HG03039 (cell line): Measurements from ENCODE around the gene CORO7.

Experiments used
- ATAC-seq: cut with Tn5 transposase; IDR thresholded peaks from one replicate; pipeline ENCODE4 v1.9.1; 2021; ENCODE audit warnings: mild to moderate bottlenecking, moderate library complexity; ENCODE audit not compliant: unreplicated experiment

CORO7 gene

DNA sequence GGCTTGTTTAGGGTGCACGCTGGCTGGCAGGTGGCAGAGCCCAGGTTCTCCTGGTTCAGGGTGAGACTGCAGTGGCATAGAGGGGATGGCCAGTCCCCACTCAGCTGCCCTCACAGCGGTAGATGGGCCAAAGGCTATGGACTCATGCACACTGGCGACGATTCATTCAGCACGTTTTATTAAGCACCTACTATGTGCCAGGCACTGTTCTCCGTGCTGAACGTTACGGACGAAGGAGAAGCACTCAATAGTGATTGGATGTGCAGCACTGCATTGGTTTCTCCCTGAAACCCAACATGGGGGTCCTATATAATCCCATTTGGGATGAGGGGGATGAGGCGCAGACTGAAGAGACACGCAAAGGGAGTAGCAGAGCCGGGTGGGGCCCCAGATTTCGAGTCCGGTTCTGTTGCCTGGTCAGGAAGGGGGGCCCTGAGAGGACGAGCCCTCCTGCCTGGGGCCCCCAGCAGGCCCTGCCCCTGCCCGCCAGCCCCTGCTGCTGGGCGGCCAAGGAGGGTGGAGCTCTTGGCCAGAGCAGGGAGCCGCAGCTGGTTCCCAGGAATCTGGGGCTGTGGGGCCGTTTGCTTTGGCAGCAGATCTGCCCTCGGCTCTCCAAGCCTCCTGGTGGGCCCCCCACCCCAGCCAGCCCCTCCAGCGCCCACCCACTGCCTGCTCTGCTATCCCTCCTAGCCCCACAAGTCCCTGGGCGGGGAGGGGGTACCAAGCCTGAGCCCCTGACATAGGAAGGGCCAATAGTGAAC, 91.7 kb downstream of the CORO7 start:
- no peak for ATAC-seq

DNA sequence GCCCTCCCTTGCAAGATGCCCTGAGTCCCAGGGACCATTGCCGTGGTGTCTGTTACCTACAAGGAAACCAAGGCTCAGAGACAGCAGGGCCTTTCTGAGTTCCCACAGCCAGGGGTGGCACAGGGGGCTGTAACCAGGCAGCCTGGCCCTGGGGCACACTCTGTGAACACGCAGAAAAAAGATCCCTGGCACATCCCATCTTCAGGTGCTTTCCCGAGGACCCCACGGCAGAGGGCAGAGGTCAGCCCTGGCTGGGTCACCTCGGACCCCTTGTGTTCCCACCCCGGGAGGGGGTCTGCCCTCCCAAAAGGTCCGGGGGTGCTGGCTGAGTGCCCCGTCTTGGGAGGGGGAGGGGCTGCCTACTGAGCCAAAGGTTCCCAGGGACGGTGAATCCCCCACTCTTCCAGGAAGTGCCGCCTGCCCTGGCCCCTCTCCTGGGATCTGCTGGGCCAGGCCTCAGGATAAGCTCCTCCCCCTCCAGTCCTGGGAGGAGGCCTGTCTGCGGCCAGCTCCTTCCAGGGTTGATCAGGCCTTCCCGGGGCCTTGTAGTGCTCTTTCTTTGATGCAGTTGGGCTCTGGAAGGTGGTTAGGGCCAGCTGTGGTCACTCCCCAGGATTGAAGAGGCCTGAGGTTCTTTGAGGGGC, 92.4 kb downstream of the CORO7 start:
- no peak for ATAC-seq

DNA sequence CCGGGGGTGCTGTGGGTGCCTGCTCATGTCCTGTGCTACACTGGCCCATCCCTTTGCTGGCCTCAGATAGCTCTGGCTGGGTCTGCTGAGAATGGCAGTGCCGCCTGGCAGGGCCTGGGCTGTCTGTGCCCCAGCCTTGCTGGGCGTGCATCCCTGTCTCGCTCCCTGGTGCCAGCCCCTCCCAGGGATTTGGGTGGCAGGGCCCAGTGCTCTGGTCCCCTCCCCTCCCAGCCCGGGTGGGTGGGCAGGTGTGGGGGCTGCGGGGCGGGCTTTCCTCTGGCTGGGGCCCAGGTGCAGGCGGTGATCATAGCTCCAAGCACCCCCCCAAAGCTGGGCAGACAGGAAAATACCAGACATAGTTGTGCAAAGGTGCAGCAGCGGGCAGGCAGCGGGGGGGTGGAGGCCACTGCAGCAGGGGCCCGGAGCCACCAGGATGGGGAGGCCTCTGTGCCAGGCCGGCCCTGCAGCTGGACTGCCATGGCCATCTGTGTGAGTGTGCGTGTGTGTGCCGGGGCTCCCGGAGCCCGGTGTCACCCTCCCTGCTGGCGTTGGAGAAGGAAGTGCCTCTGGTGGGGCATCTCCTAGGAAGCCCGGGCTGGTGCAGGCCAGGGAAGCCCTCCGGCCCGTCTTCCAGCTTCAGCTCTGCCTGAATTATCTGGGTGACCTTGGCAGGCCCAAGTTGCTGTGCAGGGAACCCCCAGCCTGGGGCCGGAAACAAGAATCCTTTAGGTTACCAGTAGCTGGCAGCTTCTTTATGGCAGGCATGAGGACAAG, 93.1 kb downstream of the CORO7 start:
- ATAC-seq = no peak

DNA sequence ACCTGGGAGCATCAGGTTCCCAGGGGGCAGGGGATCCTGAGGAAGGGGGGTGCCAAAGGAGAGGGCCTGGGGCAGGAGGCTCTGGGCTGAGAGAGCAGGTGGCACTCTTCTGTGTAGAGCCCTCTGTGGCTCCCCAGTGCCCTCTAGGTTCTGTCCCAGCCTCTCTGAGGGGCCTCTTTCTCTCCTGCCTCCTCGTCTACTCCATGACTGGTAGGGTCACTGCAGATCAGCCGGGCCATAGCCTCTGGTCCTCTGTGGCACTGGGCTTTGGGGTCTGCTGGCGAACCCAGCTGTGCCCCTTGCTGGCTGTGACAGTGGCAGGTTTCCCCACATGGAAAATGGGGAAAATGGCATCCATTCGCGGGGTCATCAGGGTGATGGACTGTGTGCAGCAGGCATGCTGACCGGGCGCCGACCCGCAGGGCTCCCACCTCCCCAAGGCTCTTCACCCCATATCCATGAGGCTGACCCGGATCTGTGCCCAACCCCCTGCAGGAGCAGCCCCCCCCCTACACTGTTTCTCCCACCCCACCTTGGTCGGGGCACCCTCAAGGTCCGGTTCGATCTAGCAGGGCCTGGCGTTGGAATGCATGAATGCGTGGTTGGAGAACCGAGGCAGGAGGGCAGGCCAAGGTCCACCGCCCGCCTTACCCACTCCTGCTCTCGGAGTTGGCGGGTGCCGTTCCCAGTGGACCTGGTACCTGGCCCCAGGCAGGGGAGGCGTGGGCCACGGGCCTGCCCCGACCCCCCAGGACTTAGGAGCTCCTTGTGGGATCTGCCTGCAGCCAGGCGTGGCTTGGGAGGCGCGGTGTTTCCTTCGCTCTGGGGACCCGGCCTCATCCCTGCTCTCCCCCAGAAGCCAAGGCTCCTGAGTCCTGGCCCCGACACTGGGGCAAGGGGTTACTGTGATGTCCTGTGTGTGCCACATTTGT, 94.0 kb downstream of the CORO7 start:
- no peak for ATAC-seq

DNA sequence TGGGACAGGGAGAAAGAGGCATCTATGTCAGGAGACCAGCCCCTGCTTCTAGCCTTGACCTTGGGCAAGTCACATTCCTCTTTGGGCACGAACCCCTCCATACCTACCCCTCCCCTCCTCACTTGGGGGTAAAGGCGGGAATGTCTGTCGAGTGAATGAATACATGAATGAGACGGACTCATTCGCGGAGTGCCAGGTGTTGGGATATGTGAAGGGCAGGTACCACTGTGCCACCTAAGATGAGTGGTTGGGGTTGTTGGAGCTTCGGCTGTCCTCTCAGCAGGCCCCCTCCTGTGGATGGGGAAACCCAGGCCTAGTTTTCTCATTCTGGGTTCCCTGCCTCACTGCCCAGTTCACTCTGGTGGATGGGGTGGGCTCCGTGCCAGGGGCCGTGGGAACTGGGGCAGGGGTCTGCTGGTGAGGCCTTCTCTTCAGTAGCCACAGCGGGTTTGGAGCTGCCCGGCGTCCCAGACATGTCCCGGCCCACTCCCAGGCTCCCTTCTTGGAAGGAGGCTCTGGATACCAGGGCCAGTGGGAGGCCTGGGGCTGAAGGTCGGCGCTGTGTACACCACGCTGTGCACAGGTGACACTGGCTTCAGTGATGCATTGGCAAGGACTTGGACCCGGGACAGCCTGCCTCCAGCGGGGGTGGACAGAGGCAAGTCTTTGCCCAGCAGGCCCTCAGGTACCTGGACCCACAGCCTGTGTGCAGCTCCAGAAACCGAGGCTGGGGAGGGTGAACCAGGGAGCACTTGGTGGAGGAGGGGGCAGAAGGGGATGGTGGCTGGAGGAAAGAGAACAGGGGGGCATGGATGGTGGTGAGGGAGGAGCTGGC, 94.9 kb downstream of the CORO7 start:
- ATAC-seq = no peak

DNA sequence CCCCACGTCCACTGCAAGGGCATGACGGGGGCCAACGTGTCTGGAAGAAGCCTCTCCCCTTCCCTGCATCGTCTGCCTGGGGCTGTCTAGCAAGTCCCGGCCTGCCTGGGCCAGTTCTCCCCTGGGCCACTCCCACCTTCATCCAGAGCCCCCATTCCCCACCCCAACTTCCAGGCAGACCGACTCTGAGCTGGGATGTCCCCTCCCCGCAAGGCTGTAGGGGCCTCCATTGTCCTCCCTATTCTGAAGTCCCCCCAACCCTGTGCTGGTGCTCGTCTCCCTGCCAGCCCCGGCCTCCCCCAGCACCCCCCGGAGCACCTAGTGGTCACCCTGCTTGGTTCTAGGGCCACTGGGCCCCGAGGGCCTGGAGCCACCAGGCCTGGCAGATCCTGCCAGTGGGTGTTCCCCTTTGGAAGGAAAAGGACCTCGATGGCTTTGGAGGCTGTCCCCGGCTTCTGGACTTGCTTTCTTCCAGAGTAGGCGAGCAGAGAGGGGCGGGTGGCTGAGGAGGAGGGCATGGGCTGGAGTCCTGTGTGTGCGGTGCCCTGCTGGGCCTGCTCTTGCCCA, 95.7 kb downstream of the CORO7 start:
- no peak for ATAC-seq

DNA sequence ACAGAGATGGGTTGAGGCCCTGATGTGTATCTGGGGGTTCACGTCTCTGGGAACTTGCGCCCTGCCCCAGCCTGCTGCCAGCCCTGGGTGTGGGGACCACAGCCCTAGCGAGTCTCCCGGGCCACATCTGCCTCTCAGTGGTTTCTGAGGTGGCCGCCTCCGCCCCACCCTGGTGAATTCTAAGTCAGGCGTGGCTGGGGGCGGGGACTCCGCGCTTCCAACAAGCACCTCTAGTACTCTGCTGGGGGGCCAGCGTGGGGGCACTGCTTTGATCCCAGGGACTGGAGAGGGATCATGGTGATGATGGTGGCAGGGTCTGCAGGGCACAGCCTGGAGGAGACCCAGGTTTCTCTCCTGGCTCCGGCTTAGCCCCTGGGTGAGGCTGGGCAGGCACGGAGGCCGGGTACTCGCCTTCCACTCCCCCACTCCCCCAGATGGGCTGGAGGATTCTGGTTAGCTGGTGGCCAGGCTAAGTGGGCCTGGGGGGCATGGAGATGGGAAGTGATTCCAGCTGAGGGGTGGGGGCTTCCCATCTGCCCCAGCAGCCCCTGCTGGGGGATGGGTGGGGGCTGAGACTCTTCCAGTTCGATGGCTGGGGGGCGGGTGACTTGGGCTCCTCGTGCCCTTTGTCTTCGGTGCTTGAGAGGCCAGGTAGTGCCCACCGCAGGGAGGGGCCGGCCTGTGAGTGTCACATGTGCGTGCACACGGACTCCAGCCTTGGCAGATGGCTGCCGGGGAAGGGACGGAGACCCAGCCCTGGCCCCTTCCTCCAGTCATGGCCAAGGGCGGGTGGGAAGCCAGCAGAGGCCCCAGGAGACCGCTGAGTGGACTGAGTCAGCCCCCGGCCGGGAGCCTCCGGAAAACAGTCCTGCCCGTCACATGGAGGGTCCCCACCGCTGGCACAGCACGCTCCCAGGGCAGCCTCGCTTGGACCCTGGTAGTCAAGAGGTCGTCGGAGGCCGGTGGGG, 96.7 kb downstream of the CORO7 start:
- no peak for ATAC-seq

DNA sequence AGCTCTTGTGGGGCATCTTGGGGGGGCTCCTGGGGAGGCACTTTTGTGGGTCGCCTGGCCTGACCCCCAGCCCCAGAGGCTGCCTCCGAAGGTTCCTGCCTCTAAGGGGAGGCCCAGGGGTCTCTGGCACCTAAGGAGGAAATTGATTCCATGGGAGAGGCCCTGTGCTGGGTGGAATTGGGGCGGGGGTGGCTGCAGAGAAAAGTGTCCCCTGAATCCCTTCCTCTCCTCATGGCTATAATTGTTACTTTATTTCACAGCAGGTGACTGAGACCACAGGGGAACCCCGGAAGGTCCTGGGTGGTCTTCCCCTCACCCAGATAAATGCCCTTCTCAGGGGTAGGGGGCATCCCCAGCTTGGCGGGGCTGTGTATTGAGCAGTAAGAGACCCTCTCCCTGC, 97.4 kb downstream of the CORO7 start:
- no peak for ATAC-seq

DNA sequence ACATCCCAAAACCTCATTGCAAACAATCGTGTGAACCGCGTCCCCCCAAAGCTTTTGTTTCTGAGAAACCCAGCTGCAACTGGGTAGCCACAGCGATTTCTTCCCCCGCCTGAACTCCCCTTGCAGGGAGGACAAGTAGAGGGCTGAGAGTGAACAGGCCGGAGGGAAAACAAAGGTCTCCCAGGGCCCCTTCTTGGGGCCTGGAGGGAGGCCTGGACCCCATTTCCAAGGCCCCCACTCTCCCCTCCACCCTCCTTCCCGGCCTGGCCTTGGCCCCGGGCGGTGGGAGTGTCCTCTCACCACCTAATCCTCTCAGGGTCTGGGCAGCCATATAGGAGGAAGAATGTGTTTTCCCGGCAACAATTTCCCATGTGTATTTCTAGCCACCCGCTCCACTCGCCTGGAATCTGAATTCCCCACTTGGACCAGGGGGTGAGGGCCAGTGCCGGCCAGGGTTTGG, 97.9 kb downstream of the CORO7 start:
- no peak for ATAC-seq

DNA sequence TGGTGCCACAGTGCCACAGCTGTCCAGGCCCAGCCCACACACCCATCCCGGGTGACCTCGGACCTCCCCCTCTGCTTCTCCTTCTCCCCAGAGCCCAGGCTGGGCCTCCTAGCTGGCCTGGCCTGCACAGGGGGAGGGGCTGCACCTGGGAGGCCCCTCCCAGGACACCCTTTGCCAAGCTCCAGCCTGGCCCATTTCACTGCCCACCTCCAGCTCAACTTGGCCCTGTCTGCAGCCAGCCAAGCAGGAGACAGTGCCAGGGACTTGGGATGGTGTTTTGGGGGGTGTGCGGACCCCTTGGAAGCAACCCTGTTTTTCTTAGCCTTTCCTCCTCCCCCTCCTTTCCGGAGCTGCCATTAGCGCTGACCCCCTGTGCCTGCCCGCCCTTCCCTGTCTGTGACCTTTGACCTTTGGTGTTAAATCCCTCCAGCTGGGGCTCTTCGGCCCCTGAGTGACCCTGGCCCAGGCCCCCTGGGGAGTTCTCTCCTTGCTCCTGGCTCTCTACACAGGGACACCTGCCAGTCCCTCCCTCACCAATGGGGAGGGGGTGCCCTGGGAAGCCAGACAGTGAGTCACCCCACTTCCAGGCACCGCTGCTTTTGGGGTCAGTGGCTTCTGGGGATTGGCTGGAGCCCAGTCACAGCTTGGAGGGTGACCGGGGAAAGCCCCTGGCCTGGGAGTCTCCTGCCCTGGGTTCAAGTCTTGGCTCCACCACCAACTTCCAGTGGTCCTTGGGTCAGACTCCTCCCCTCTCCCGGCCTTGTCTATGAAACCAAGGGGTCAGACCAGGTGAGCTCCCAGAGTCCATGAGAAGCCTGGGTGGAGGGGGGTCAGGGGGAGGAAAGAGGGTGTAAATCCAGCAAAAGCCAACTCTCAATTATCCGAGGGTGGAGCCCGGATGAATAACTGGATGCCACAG, 98.6 kb downstream of the CORO7 start:
- ATAC-seq = no peak

DNA sequence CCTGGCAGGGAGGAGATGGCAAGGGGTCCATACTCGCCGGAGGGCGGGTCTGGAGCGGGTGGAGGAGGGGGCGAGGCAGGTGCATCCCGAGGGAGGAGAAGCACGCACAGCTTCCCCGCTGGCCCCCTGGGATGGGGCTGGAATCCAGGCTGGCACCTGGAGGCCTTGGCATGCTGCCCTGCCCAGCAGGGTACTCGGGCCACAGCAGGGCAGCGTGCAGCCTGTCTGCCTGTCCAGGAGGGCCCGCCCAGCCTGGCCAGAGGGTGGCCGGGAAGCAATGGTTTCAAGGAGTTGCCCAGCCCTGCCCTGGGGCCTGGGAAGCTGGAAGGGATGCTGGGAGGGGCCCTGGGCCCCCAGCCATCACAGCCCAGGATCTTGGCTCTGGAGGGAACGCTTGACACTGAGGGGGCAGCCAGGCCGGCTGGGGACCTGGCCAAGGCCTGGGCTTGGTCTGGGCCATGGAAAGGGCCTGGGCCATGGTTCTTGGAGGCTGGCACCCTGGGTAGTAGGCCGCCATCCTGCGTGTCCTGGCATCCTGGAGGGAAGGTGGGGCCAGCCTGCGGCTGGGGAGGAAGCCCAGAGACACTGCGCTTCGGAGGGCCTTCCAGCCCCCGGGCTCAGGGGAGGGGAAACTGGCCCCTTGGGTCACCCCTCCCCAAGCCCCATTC, 99.4 kb downstream of the CORO7 start:
- ATAC-seq = no peak

DNA sequence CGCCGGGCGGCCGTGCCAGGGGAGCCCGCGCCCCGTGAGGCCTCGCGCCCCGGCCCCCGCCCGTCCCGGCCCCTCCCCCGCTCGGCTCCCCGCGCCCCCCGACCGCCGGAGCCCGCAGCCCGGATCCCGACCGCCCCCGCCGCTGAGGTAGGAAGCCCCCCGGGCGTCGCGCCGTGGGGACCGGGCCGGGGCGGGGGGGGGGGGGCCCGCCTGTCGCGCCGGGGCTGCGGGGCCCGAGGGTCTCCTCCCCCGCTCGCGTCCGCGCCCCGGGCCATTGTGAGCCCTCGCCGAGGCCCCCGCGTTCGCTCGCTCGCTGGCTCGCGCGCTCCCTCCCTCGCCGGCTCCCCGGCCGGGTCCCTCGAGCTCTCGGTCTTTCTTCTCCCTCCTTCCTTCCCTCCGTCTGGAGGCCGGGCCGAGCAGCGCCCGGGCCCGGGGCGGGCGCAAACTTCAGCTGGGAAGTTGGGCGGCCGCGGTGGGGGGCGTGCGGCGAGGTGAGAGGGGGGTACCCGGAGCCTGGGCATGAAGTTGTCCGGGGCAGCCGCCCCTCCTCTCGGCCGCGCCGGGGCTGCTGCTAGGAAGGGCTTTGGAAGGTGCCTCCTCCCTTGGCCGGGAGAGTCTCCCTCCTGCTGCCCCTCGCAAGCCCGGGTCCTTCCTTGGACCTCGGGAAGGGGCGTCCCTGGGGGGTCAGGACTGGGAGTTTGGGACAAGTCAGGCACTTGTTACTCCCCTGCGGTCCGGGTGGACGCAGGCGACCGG, 100.1 kb downstream of the CORO7 start:
- no peak for ATAC-seq

DNA sequence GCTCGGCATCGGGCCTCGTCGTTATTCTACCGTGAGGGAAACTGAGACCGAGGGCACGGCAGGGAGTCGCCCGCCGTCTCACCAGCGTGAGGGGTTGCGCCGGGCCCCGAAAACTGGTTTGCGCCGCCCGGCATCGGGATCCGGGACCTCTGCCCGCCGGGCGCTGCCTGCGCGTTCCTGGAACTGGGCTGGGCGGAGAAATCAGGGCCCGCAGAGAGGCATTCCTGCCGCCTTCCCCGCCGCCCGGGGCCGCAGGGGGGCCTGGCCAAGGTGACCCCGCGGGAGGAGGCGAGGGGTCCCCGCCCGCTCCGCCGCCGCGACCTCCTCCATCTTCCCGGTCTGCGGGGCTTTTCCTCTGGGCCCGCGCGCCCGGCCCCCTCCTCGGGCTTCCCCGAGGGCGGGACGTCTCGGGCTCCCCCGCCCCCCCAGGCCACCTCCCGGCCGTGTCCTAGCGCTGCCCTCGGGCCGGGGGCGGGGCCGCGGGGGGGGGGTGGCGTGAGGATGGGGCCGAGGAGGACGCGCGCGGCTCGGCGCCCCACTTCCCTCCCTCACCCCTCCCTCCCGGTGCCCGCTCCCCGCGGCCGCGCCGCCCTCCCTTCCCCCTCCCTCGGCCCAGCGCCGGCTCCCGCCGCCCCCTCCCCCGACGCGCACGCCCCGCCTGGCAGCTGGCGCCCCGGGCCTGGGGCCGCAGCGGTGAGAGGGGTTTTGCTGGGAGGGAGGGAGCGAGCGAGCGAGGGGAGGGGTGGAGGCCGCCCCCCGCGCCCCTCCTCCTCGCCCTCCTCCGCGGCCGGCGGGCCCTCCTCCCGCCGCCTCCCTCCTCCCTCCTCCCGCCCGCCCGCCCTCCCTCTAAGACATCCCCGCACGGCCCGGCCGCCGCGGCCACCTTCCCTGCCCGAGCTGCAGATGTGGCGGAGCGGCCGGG, 100.9 kb downstream of the CORO7 start, which contains the start of gene GLIS2:
GLIS2 (plus strand) TSS at position 882 of the 922 bp plus-strand sequence. CDS start 16,214 bp downstream, outside the sequence.
- ATAC-seq = no peak

DNA sequence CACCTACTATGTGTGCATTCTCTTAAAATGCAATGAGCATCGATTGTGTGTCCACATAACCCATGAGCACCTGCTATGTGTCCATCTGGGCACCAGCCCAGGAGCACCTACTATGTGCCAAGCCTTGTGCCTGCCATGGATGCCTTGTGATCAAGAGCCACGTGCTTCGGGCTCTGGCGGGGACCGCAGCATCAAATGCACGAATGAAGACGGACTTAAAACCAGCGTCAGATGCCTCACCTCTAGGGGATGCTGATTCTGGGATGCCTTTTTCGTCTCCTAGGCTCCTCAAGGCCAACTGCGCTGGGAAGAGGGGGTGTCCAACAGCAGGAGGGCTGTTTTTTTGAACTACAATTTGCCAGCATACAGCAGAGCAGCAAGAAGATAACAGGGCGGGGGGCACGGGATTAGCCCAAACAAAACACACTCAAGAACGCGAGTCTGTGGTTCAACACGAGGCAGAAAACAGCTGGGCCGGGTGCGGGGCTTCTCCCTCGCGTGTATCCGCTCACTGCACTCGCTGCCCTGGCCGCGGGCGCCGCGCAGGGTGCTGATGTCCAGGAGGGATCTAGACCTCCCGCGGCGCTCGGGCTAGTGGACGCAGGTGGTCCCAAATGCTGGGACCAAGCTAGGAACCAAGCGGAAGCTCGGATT, 101.7 kb downstream of the CORO7 start:
- no peak for ATAC-seq
